Pancreas (tissue), 10 donors: ENCODE data around the gene TMEM131. TPM values are rescaled to one million over a fixed set of nuclear protein-coding genes. Genes with fewer than 3 reads are reported as not detected.

ENCODE experiments used
- ATAC-seq, 4 donors: fragments of 200-7000 bp; cut with Tn5 transposase; one replicate each; pipeline versions ENCODE4 v1.8.0 to v1.9.1; 2020; ENCODE audit warnings: mild to moderate bottlenecking in 4 of 4, moderate library complexity in 4 of 4
- DNase-seq, 6 donors: peaks; one replicate each; pipeline ENCODE4 v3.0.0-alpha.2; 2020
- FAIRE-seq: peaks from 2 replicates; lab custom pipeline; 2012; peaks lifted over from hg19 to GRCh38; lab: Jason Lieb, UNC
- H3K27ac ChIP-seq, 4 donors: fragments of 200-600 bp; sonication (generic); 1 replicate in 3 of 4; 2 replicates in 1 of 4; pipeline versions ENCODE4 v1.5.0 to v1.8.0; 2020
- H3K27me3 ChIP-seq, 4 donors: fragments of 200-600 bp; one replicate each; pipeline ENCODE4 v1.8.0; 2021
- H3K36me3 ChIP-seq, 3 donors: fragments of 200-600 bp; sonication (generic) in 1 of 3; one replicate each; pipeline versions ENCODE4 v1.5.0 to v1.8.0; 2020 to 2021
- H3K4me1 ChIP-seq, 3 donors: fragments of 200-600 bp; one replicate each; pipeline ENCODE4 v1.8.0; 2021
- H3K4me3 ChIP-seq, 4 donors: fragments of 200-600 bp; sonication (generic) in 2 of 4; one replicate each; pipeline versions ENCODE4 v1.5.0 to v1.8.0; 2020 to 2021
- H3K9me3 ChIP-seq, 4 donors: fragments of 200-600 bp; one replicate each; pipeline ENCODE4 v1.8.0; 2021
- WGBS, 2 donors: extraction: QIAGEN DNeasy Blood & Tissue Kit; methylation state at CpG; one replicate each; pipeline ENCODE4 v1.1.7; 2013; 5-methylcytosine and 5-hydroxymethylcytosine counted together
- intact Hi-C, 3 donors: fragments of 100-400 bp; cut with DNase I; formaldehyde crosslinking; loops; one replicate each; pipeline versions ENCODE4 v1.11.1 to v1.14.2; 2022
- polyA plus RNA-seq, 2 donors: library from polyadenylated mRNA; stranded (reverse); fragments of 200-250 nt; gene quantifications; one replicate each; pipeline ENCODE4 v1.2.3, GENCODE V29; 2013
- total RNA-seq, 6 donors: library from RNA; stranded (reverse); fragmentation: NEBNext Ultra II Directional in 4 of 6; extraction: Animal tissue kit (Norgen Biotek cat#: 25700) in 4 of 6; gene quantifications; one replicate each; pipeline versions ENCODE4 v1.2.1 to v1.2.4, GENCODE V29; 2021 to 2023
- TF ChIP-seq, protein P1 (sequence below), 4 donors: fragments of 200-600 bp; sonication (generic) in 3 of 4; IDR thresholded peaks; one replicate each; pipeline versions ENCODE4 v1.5.0 to v1.8.0; 2021; ENCODE audit warnings: antibody characterized with exemption in 4 of 4
- donor health status: healthy with polysubstance abuse.
- donor health status: DM: no; HTN: no; CAD: no; lungs with moderate emphysema.
- donor health status: DM: no; HTN: no; CAD: no.
- donor health status: control.
- donor health status: control.
- donor health status: Bipolar disorder and iron deficiency.
- donor health status: DM: yes; HTN: yes; CAD: no.
- donor health status: DM: no; HTN: no; CAD: no.
- donor health status: DM: no; HTN: no; CAD: no.
- donor health status: DM: yes; HTN: yes; CAD: no.

Gene TMEM131
- total and polyA plus RNA-seq, 8 donors, result 8.1 to 26.5 (median 19.4) TPM

GRCh38 chr2:97745474-97746174 is 250.1 kb downstream of the TMEM131 start:
- Histone ChIP-seq H3K4me1 (no peaks in the 10 kb centered on the region), H3K27me3 (no peaks in the 10 kb centered on the region), H3K9me3 (no peaks in the 10 kb centered on the region), H3K4me3 (no peak overlapping the region), H3K36me3 (no peaks in the 10 kb centered on the region), H3K27ac (no peak overlapping the region)
- TF ChIP-seq, protein P1, sequence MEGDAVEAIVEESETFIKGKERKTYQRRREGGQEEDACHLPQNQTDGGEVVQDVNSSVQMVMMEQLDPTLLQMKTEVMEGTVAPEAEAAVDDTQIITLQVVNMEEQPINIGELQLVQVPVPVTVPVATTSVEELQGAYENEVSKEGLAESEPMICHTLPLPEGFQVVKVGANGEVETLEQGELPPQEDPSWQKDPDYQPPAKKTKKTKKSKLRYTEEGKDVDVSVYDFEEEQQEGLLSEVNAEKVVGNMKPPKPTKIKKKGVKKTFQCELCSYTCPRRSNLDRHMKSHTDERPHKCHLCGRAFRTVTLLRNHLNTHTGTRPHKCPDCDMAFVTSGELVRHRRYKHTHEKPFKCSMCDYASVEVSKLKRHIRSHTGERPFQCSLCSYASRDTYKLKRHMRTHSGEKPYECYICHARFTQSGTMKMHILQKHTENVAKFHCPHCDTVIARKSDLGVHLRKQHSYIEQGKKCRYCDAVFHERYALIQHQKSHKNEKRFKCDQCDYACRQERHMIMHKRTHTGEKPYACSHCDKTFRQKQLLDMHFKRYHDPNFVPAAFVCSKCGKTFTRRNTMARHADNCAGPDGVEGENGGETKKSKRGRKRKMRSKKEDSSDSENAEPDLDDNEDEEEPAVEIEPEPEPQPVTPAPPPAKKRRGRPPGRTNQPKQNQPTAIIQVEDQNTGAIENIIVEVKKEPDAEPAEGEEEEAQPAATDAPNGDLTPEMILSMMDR (IDR thresholded peaks at IDR 0.05), result no peak
- DNase-seq (no peak), FAIRE-seq (no peak), ATAC-seq (peak in 3 of 4 donors; percentile 35 to 65 (median 36))
- 60 to 62% methylated on average over 10 of the region's 10 CpGs for WGBS, 2 donors
- intact Hi-C loops, result no loop called here

DNA sequence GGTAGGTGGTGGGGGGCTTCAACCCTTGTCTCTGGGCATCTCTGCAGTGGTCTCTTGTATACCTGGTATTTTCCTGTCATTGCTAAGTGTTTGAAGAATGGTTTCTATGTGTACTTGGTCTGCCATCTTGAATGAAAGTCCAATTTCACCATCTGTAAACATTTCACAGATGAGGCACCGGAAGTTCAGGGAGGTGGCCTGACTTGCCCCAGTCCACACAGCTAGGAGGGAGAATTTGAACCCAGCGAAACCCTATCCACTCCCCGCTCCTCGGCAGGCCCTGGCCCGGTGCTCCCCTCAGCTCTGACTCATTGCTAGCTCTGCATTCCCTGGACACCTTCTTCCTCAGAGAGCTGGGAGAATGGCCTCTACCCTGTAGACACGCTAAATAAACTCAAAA is 251.8 kb downstream of the TMEM131 start:
- intact Hi-C loops, result no loop called here
- 99% methylated on average over 6 of the region's 6 CpGs for WGBS, 2 donors
- H3K4me1 ChIP-seq, result no peaks in the 10 kb centered on the region
- H3K27ac ChIP-seq, result no peak overlapping the region
- no peak for DNase-seq
- H3K36me3 ChIP-seq, result no peaks in the 10 kb centered on the region
- TF ChIP-seq, protein P1 (IDR thresholded peaks at IDR 0.05), result no peak
- no peak for FAIRE-seq
- no peaks in the 10 kb centered on the region for H3K27me3 ChIP-seq
- H3K4me3 ChIP-seq, result no peak overlapping the region
- no peaks in the 10 kb centered on the region for H3K9me3 ChIP-seq
- no peak for ATAC-seq

- 76 to 85% methylated on average over 4 of the region's 4 CpGs for WGBS, 2 donors
- FAIRE-seq, result no peak
- intact Hi-C loops, result no loop called here
- Histone ChIP-seq H3K4me3 (no peak overlapping the region), H3K27ac (no peak overlapping the region), H3K4me1 (no peaks in the 10 kb centered on the region), H3K36me3 (no peaks in the 10 kb centered on the region), H3K9me3 (no peaks in the 10 kb centered on the region), H3K27me3 (no peaks in the 10 kb centered on the region)
- ATAC-seq, result no peak
- no peak for DNase-seq
- TF ChIP-seq, protein P1 (IDR thresholded peaks at IDR 0.05), result no peak
Observed at GRCh38 chr2:97742381-97742847, 253.3 kb downstream of the TMEM131 start.

- ATAC-seq (no peak), DNase-seq (no peak), FAIRE-seq (no peak)
- no peaks in the 10 kb centered on the region for H3K27me3 ChIP-seq
- TF ChIP-seq, protein P1 (IDR thresholded peaks at IDR 0.05), result no peak
- intact Hi-C loops, result no loop called here
- no peak overlapping the region for H3K4me3 ChIP-seq
- H3K36me3 ChIP-seq, result no peaks in the 10 kb centered on the region
- H3K9me3 ChIP-seq, result no peaks in the 10 kb centered on the region
- no peaks in the 10 kb centered on the region for H3K4me1 ChIP-seq
- WGBS, 2 donors, result 63 to 66% methylated on average over 4 of the region's 4 CpGs
- no peak overlapping the region for H3K27ac ChIP-seq
Observed at GRCh38 chr2:97741686-97742085, 254.1 kb downstream of the TMEM131 start.

DNA sequence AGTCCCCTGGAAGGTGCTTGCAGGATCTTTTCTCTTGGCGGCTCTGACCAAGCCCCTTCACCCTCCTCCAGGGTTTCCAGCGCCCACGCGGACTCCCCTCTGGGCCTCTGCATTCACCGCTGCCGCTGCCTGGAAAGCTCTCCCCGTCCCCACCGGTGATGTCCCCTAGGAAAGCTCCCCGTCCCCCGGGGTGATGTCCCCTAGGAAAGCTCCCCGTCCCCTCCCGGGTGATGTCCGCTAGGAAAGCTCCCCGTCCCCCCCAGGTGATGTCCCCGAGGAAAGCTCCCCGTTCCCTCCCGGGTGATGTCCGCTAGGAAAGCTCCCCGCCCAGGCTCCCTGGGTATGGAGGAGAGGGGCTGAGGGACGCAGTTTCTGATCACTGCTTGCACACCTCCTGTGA is 254.5 kb downstream of the TMEM131 start:
- intact Hi-C loops, result no loop called here
- FAIRE-seq (no peak), ATAC-seq (no peak), DNase-seq (peak in 1 of 6 donors; percentile 59)
- H3K4me3 ChIP-seq, result no peak overlapping the region
- no peak overlapping the region for H3K27ac ChIP-seq
- no peaks in the 10 kb centered on the region for H3K36me3 ChIP-seq
- H3K4me1 ChIP-seq, result no peaks in the 10 kb centered on the region
- no peaks in the 10 kb centered on the region for H3K9me3 ChIP-seq
- TF ChIP-seq, protein P1 (IDR thresholded peaks at IDR 0.05), result no peak
- 88 to 95% methylated on average over 20 of the region's 20 CpGs for WGBS, 2 donors
- H3K27me3 ChIP-seq, result no peaks in the 10 kb centered on the region
